Activated CD4-positive, alpha-beta T cell treated with anti-CD3 and anti-CD28 coated beads, Interleukin-2, amount 50 U/mL, for 4 hours (primary cell): ENCODE results near the gene OR6N1.

Experiments
- DNase-seq, 2 experiments: peaks; one replicate each; pipeline ENCODE4 v3.0.0-alpha.2; 2020

The OR6N1 gene

DNA sequence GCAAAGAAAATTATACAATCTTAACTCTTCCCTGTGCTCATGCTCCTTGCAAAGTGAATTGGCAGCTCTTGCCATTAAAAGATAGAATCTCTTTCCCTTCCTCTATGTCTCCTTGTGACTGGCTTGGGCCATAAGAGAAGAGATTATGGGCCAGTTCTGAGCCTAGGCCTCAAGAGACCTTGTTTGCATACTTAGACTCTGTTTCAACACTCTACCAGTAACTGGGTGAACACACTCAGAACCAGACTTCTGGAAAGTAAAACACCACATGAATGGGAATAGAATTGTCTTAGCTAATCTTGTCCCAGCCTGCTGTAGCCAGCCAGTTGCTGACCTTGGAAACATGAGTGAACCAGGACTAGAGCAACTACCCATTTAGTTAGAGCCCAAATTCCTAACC is 36.1 kb downstream of the OR6N1 start:
- DNase-seq, result no peak

DNA sequence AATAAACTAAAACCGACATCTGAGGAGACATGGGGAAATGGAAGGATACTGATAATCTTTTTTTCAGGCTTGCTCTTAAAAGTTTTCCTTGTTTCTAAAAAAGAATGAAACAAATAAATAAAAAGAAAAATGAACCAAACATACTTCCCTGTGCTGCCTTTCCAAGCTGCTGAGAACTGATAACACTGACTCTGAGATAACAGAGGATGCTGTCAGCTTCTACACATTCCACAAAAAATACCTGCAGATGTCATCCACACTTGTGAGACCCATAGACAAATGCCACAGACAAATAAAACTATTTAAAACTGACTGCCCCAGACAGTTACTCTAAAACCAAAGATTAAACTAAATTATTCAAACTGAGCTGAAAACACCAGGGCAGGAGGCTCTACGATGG is 39.5 kb downstream of the OR6N1 start:
- no peak for DNase-seq

- DNase-seq, result no peak
Observed at GRCh38 chr1:158731707-158732106, 40.3 kb downstream of the OR6N1 start.

DNA sequence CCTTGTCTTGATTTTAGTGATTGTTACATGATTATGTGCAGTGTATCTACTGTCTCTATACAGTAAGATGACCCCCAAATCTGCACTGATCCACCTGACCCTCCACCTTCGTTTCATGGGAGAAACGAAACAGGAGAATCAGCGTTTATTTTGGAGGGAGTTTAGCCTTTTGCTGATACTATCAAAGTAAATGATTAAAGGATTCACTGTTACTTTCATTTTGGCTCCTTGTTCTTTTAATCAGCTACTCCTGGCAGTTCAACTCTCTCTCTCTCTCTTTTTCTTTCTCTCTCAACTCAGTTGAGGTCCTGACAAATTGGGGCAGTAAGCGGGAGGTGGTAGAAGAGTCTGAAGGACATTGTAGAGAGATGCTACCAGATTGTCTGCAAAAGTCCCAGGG is 41.5 kb downstream of the OR6N1 start:
- DNase-seq, result no peak

- no peak for DNase-seq
Observed at GRCh38 chr1:158728510-158729225, 43.3 kb downstream of the OR6N1 start.

- no peak for DNase-seq
Observed at GRCh38 chr1:158724442-158724841, 47.6 kb downstream of the OR6N1 start.

- DNase-seq, result no peak
Observed at GRCh38 chr1:158720620-158721019, 51.4 kb downstream of the OR6N1 start, which contains the start of gene OR6K3. Gene OR6K3, minus strand, starts transcription at chr1:158720720. Its CDS starts 2,605 bp downstream, at chr1:158718115.

DNA sequence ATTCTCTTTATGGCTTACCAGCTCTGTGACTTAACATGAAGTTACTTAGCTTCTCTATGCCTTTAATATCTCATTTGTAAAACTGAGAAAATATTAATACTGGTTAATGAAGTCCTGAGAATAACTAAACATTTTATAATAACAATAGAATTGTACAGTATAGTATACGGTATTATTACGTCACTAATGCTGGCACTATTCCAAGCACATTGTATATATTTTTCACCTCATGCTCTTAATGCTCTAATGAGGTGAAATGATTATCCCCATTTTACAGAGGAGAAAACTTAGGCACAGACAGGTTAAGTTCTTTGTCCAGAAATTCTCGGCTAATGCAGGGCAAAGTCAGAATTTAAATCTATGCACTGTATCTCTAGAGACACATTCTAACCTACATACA is 52.3 kb downstream of the OR6N1 start:
- DNase-seq, result no peak

GRCh38 chr1:158717344-158717743 is 54.7 kb downstream of the OR6N1 start:
- DNase-seq, result no peak

GRCh38 chr1:158716335-158716734 is 55.7 kb downstream of the OR6N1 start:
- DNase-seq, result no peak

- no peak for DNase-seq
Observed at GRCh38 chr1:158714754-158715153, 57.2 kb downstream of the OR6N1 start.
